HT-29 (cell line): ENCODE measurements around the gene KRTAP3-3. TPM values are rescaled to one million over a fixed set of nuclear protein-coding genes. Genes with fewer than 3 reads are reported as not detected.
"Not testable (repeated sequence)": the region's sequence is repeated elsewhere in the genome, so short reads cannot be mapped to it uniquely, and the experiment has no call there.

ENCODE experiments used
- DNase-seq: peaks from one replicate; pipeline ENCODE4 v3.0.0-alpha.2; 2015; ENCODE audit warnings: low spot score
- total RNA-seq: library from RNA; depleted of rRNA; stranded (reverse); fragments of >200 nt; shearing (Covaris generic); gene quantifications from 2 replicates; pipeline ENCODE4 v1.2.3, GENCODE V29; 2014

Gene KRTAP3-3
- total RNA-seq, 1 experiment from 2014 or later, result not detected

DNA sequence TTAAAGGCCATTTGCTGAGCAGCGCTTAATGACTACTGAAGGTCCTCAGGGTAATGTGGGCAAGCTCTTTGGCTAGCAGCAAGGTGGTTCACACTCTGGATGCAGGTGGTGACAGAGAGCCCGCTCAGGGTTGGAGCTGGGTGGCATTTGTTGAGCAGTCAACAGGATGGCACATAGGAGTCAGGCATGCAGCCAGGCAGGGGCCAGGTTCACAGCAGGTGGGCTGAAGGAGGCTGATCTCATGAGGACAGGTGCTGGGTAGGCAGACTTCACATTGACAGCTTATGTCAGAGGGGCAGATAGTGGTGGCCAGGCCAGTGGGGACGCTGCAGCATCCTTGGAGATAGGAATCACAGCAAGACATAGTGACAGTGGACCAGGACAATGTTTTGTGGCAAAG lies 10.4 kb upstream of the KRTAP3-3 start:
- no peak for DNase-seq

- DNase-seq, result no peak
Measured at GRCh38 chr17:41003926-41004325, 10.0 kb upstream of the KRTAP3-3 start.

DNA sequence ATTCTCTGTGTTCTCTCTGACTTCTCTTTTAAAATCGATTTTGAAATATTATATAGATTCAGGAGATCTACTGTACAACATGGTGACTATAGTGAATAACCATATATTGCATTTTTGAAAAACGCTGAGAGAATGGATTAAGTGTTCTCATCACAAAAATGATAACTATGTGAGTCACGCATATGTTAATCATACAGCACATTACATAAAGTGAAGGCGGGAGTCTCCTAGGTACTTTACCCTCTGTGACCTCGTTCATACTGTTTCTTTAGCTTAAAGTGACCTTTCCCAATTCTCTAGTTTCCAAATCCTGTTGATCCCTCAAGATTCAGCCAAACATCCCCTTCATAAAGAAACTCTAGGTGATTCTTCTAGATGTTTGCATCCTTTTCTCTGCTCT lies 8.8 kb upstream of the KRTAP3-3 start:
- peak; percentile 36 for DNase-seq

- DNase-seq, result no peak
Measured at GRCh38 chr17:41001795-41002194, 7.8 kb upstream of the KRTAP3-3 start.

- DNase-seq, result not testable (repeated sequence)
Measured at GRCh38 chr17:40999563-40999962, 5.6 kb upstream of the KRTAP3-3 start, which contains the start of gene KRTAP3-2. Gene KRTAP3-2, minus strand, starts transcription at chr17:40999906. Its CDS starts 53 bp downstream, at chr17:40999853.

- no peak for DNase-seq
Measured at GRCh38 chr17:40997361-40997760, 3.4 kb upstream of the KRTAP3-3 start.

DNA sequence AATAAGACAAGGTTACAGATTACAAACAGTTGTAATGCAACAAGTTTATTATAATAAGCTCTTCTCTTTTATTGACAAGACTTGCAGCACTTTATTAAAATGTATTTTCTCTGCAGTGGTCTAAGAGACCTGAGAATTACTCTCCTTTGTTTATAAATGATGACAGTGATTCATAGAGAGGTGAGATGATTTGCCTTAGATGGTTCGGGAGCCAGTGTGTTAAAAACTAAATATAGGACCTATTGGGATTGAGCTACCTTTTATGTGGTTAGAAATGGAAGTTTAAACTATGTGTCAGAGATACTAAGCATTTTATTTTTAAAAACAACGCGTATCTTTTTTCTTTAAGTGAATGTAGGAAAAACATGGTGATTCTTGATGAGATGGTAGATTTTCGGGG lies 2.9 kb upstream of the KRTAP3-3 start:
- no peak for DNase-seq

DNA sequence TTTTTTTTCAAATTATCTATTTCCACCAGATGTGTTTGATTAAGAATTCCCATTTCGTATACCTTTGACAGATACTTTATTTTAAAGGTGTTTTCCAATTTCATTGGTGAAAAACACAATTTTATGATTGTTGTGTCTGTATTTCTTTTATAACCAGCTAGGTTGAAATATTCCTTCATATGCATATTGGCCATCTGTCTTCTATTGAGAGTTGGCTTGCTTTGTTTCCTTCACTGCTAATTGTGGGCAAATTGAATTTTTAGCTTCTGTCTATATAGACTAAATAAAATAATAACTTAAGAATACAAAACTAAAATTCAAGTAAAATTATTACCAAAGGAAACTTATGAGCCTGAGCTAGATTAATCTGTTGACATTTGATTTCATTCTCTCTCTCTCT lies 1.2 kb upstream of the KRTAP3-3 start:
- no peak for DNase-seq

DNA sequence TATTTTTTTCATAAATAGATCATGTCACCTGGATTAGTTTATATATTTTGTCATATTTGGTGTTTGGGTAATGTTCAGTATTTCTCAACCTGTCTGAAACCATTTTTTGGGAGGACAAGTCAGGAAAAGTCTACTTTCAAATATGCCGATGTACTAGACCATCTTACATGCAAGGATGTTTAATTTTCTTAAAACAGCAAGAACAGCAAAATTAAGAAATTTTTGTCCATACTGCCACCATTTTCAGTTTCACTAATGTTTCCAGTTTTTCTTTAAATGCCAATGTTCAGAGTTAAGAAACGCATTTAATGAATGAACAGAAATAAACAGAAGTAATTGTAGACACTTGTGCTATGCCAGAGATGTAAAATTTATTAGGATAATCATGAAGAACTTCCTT lies 880 bp downstream of the KRTAP3-3 start:
- no peak for DNase-seq

DNA sequence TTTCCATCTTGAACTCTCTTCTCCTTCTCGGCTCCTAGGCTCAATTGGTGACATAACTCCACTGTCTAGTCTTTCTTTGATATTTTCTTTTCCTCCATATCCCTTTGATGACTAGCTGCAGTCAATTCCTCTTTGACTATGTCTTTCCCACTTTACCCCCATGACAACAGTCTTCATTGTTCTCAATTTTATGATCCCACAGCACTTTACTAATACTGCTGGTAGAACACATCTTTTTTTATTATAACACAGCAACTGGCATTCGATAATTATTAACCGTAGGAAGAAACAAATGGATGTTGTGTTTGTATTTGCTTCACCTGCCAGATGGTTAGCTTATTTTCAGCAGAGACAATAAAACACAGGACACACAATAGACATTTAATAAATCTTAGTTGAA lies 1.3 kb downstream of the KRTAP3-3 start:
- no peak for DNase-seq

- DNase-seq, result no peak
Measured at GRCh38 chr17:40986920-40987319, 7.0 kb downstream of the KRTAP3-3 start.

- DNase-seq, result no peak
Measured at GRCh38 chr17:40984226-40984625, 9.7 kb downstream of the KRTAP3-3 start, which contains the start of gene KRT40. Gene KRT40, minus strand, starts transcription at chr17:40984326. Its CDS starts 53 bp downstream, at chr17:40984273.

DNA sequence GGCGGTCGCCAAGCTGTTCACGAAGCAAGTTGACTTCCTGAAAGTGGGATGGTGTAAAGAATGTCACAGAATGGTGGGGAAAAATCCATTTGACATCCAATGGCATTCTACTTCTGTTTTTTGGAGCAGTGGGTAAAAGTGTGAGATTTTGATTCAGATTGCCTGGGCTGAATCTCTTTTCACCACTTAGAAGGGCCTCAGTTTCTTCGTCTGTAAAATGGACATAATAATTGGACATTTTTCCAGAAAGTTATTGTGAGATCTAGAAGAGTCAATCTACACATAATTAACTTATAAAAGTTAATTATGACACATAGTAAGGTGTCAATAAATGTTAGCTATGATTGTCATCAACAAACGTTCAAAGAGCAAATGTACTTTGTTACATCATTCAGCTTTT lies 12.8 kb downstream of the KRTAP3-3 start:
- DNase-seq, result no peak

GRCh38 chr17:40980596-40980995 lies 13.4 kb downstream of the KRTAP3-3 start:
- DNase-seq, result no peak

DNA sequence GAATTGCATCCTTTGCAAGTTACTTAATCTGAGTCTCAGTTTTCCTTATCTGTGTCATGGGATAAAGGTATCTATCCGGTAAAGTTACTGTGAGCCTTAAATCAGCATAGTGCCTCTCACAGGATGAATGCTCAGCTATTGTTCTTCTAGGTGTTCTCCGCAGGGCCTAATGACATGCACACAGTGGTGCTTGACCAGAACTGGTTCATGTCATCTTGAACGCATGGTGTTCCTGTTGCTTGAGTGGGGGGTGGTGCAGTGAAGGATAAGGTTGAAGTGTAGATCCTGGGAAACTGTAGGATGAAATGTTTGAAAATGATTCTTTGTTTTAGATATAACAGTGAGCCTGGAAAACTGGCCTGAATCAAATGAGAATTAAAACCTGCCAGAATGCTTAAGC lies 13.8 kb downstream of the KRTAP3-3 start:
- no peak for DNase-seq

DNA sequence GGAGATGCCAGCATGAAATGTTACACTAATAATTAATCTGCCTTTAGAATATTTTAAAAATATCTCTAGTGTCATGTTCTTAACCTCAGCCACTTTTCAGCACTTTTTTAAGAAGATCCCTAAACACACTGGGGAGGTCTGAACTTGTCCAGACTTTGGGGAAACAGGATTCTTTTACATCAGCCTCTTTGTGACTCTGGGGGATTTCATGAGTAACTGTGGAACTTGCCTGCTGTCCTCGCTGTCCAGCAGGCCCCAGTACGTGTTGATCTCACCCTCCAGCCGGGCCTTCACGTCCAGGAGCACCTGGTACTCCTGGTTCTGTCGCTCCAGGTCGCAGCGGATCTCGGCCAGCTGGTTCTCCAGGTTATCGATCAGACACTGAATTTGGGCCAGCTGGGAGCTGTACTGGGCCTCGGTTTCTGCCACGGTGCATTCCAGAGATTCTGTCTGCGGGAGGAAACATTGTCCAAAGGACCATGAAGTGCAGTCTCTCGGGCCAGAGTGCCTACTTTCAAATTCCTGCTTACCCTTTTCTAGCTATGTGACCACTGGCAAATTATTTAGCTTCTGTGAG lies 15.3 kb downstream of the KRTAP3-3 start:
- DNase-seq, result no peak

GRCh38 chr17:40975516-40975915 lies 18.4 kb downstream of the KRTAP3-3 start:
- DNase-seq, result no peak

DNA sequence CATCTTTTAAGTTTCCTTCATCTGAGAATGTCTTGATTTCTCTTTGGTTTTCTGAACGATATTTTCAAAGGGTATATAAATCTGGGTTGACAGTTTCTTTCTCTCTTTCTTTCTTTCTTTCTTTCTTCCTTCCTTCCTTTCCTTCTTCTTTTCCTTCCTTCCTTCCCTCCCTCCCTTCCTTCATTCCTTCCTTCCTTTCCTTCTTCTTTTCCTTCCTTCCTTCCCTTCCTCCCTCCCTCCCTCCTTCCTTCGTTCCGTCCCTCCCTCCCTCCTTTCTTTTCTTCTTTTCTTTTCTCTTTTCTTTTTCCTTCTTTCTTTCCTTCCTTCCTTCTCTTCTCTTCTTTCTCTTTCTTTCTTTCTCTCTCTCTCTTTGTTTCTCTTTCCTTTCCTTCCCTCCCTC lies 19.6 kb downstream of the KRTAP3-3 start:
- no peak for DNase-seq

GRCh38 chr17:40967582-40967981 lies 26.4 kb downstream of the KRTAP3-3 start:
- DNase-seq, result no peak

- DNase-seq, result no peak
Measured at GRCh38 chr17:40966848-40967247, 27.1 kb downstream of the KRTAP3-3 start, which contains the start of gene KRT39. Gene KRT39, minus strand, starts transcription at chr17:40966948. Its CDS starts 92 bp downstream, at chr17:40966856.

GRCh38 chr17:40963838-40964237 lies 30.1 kb downstream of the KRTAP3-3 start:
- DNase-seq, result no peak

GRCh38 chr17:40962059-40962561 lies 31.9 kb downstream of the KRTAP3-3 start:
- no peak for DNase-seq

- no peak for DNase-seq
Measured at GRCh38 chr17:40961591-40961990, 32.4 kb downstream of the KRTAP3-3 start.

DNA sequence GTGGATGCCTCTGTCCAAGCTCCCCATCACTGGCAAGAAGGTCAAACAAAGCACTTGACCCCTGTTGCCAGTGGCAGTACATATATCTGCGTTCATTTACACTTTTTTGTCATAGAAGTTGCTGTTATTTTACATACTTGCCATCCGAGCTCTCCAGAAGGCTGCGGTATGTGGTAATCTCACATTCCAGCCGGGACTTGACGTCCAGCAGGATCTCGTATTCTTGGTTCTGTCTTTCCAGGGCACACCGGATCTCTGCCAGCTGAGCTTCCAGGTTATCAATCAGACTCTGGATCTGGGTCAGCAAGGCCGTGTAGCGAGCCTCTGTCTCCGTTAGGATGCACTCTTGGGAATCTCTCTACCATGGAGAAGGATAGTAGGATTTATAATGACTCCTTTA lies 33.8 kb downstream of the KRTAP3-3 start:
- DNase-seq, result no peak
